Bone marrow (tissue), 2 donors: Measurements from ENCODE around the gene NTRK2.

Experiments used
- DNase-seq, 2 donors: peaks; one replicate each; lab custom pipeline; 2025; lab: John Stamatoyannopoulos, UW

NTRK2 gene

DNA sequence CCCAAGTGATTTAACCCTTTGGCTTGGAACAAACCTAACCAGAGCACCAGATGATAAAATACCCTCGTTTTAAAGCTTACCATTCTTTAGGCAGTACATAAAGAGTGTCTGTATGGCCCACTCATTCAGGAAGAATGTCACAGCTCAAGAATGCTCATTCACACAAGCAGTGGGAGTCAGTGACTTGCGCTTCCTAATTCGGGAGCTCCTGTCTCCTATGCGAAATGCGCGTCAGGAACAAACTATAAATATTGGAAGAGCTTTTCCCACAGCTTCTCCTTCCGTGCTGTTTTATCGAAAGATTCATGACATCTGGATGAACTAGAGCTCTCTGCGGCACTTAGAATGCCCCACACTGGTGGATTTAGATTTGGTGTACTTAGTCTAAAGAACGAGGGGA lies 66.6 kb downstream of the NTRK2 start:
- DNase-seq = no peak

- DNase-seq = no peak
Observed at GRCh38 chr9:84736536-84736935, 67.0 kb downstream of the NTRK2 start.

GRCh38 chr9:84738353-84738752 lies 68.8 kb downstream of the NTRK2 start:
- no peak for DNase-seq

GRCh38 chr9:84742261-84742660 lies 72.7 kb downstream of the NTRK2 start:
- DNase-seq = no peak

GRCh38 chr9:84744195-84744594 lies 74.7 kb downstream of the NTRK2 start:
- DNase-seq = no peak

DNA sequence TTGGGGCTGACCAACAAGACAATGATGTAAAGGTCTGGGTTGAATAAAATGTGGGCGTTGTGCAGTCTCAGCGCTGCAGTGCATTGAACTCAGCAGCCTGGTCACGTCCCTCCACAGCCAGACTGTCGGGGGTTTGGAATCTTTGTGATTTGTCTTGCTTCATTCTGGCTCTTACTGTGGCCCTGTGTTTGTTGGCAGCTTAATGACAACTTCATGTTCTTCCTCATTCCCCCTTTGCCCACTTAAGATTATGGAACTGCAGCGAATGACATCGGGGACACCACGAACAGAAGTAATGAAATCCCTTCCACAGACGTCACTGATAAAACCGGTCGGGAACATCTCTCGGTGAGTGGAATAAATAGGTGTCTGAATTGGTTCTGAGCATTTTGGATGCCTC lies 75.2 kb downstream of the NTRK2 start:
- DNase-seq = no peak

DNA sequence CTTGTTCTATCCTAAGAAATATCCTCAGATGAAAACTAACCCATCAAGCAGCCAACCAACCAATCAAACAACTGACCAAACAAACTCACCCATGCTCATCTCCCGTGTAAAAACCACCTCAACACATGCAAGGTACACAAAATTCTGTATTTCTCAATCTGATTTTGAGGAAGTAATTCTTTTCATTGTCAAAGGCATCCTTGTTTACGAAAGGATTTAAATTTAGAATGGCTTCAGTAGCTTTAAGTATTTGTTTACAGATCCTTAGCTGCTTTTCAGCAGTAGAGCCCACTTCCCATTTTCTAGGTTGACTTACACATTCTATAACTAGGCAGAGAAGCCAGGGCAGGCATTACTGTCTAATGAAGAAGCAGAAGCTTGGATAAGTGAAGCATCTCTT lies 78.6 kb downstream of the NTRK2 start:
- DNase-seq = no peak

GRCh38 chr9:84750152-84750865 lies 80.8 kb downstream of the NTRK2 start:
- no peak for DNase-seq

DNA sequence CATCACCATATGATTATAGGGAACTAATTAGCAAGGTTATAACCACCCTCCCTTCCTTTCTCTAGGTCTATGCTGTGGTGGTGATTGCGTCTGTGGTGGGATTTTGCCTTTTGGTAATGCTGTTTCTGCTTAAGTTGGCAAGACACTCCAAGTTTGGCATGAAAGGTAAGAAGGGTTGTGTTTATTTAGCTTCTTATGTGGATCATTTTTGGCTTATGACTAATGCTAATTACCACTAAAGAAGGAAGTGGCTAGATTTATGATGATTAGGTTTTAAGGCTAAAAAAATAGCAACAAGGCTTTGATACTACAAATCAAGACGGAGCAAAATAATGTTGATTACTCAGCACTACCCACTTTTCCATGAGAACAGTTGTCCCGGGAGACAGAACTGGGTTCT lies 82.4 kb downstream of the NTRK2 start:
- DNase-seq = no peak

- DNase-seq = no peak
Observed at GRCh38 chr9:84754461-84754860, 84.9 kb downstream of the NTRK2 start.

- no peak for DNase-seq
Observed at GRCh38 chr9:84754881-84755280, 85.4 kb downstream of the NTRK2 start.

DNA sequence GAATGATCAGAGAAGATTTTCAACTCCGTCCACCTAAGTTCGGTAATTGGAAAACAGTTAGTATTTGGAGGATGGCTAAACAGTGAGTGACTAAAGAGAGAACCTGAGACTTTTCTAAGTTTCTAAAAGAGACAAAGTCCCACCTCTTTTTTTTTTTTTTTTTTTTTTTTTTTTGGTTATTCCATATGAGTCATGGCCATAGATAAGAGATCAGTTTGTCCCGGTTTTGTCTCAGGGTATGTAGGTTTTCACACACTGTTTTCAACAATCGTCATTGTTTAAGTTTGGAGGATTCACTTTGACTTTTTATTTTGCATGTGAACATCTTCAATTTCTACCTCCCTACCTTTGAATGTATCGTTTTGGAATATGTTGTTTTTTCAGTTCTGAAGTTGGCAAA lies 85.9 kb downstream of the NTRK2 start:
- no peak for DNase-seq

DNA sequence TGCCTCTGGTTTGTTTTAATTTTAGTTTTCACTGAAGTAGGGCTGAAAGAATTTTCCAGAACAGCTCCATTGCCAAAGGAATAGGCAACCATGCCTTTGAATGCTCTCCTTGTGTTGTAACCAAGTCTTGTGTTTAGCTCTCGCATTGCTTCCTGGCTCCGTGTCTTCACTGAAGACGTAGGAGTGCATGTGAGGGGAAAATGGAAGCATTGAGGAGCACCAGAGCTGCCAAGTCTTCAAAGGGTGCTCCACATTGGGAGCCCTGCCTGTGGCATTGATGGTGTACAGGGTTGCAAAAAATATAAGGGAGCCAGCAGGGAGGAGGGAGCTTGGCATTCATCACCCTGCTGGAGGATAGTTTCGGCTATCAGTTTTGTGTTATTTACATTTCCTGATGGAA lies 86.6 kb downstream of the NTRK2 start:
- no peak for DNase-seq

DNA sequence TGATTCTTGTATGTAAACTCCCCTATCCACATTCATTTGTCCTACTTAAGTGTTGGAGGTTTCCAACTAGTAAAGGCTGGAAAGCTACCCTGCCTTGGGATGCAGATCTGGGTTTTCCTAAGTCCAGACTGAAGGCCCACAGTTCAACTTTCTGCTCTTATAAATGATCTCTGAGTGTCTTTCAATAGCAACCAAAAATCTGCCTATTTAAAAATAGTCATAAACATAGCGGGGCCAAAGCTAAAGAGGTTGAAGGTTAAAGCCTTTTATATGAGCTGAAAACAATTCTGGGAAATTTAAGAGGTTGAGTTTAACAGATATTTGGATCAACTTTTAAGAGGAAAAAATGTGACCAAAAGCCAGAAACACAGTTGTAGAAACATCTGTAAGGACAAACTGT lies 87.2 kb downstream of the NTRK2 start:
- no peak for DNase-seq

GRCh38 chr9:84758817-84759216 lies 89.3 kb downstream of the NTRK2 start:
- no peak for DNase-seq

DNA sequence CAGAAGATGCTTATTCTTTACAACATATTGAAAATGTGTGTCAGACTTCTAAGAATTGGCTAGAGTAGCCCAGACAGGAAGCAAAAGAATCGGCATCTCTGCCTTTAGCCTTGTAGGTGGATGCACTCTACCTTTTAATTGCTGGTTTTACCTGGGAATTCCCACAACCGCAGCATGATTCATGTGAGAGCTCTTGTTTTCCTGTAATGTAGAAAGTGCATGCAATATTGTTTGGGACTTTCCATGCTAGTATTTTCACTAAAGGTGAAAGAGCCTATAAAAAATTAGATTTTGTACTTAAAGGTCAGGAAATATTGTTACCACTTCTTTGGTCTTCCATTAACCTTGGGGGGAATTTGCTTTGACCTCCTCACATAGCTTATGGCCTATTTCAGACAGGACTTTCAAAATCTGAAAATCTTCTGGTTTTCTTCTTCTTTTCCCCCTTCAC lies 89.8 kb downstream of the NTRK2 start:
- DNase-seq = no peak

DNA sequence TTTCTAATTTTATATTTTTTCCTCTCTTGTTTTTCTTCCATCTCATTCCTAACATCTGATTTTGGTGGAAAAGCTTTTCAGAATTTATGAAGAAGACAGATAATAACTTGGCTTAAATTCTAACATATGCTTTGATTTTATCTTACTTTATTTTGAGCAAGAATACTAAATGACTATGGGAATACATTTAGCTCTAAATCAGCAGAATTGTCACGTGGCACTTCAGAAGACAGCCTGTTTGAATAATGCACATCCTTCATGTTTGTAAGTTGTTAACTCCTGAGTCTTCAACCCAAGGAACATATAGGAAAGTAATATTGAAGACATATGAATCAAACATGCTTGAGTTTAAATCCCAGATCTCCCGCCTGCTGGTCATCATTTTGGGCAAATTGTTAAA lies 90.3 kb downstream of the NTRK2 start:
- no peak for DNase-seq

DNA sequence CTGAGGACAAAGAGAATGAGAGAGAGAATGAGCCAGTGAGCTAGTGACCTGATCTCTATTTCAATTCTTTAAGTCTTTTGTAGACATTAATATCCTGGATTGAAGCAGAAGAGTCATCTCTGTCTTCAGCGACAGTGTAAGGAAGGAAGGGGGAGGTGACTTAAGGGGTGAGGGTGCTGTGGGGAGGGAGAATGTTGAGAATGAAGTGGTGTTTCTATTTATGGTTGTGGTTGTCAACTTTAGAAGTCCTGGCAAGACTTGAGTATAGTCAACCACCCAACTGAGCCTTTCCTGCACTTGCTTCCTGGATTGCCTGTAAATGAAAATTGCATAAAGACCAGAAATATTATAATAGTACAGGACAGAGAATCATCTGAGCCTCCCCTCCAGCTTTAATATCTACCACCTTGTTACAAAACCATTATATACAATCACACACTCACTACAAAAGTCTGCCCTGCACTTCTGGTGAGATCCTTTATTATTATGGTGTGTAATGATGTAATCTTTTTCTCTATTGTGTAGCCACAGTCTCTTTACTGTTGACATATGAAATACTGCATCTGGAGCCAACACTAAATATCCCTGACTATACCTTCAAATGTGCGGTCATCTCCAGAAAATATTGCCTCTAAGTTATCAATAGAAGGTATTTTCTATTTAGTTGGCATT lies 91.7 kb downstream of the NTRK2 start:
- DNase-seq = no peak

- DNase-seq = no peak
Observed at GRCh38 chr9:84772511-84772910, 103.0 kb downstream of the NTRK2 start.

DNA sequence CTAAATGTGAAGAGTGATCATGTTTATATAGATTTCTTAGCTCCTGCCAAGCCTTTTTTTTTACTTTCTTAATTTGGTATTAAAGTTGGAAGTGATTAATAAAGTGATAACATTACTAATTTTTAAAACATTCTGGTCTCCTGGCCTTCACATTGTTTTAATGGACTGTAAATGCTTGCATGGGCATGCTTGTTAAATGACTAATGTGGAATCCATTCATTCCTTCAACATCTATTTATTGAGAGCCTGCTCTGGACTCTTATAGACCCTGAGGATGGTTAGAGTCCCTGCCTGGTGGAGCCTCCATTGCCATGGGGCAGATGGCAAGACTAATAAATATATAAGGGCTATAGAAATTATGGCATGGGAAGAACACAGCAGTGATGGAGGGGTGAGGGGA lies 103.5 kb downstream of the NTRK2 start:
- no peak for DNase-seq

DNA sequence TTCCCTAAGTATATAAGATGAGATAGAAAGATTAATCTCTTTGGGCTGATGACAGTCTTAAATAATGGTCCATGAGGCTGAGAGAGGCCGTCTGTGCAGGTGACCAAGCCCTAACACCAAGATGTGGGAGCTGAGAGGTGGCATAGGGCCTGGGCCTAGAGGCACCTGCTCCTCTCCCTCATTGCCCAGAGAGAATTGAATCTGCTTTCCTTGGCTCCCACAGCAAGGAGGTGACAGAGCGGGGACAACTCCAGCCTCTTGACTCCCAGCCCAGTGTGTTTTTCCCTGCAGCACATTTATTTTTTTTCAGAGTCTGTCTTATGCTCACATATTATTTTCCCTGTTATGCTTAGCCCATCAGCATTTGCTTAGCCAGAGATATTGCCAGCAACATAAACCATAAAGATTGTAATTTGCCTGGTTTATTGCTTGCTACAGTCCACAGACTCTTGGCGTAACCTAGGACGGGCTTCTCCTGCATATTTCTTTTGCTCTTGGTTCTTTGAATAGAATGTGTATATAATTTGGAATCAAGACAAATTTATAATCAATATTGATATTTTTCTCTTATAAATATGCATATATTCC lies 105.6 kb downstream of the NTRK2 start:
- no peak for DNase-seq

- no peak for DNase-seq
Observed at GRCh38 chr9:84778570-84778969, 109.0 kb downstream of the NTRK2 start.

- DNase-seq = no peak
Observed at GRCh38 chr9:84779883-84780282, 110.4 kb downstream of the NTRK2 start.

GRCh38 chr9:84780385-84780784 lies 110.9 kb downstream of the NTRK2 start:
- DNase-seq = no peak
